GM12878 (cell line): ENCODE results near the gene RARA.

ENCODE experiments used
- CBX5 ChIP-seq: sonication (generic); IDR thresholded peaks from 2 replicates; pipeline ENCODE4 v1.6.1; 2016; ENCODE audit warnings: low read depth, moderate library complexity, mild to moderate bottlenecking, inconsistent platforms
- CHD1 ChIP-seq: IDR thresholded peaks from 2 replicates; pipeline ENCODE4 v1.6.1; 2012; ENCODE audit warnings: low read depth, low read length, improper control_type of control experiment
- EP300 ChIP-seq, 2 experiments: fragments of 150-350 bp in 1 of 2; IDR thresholded peaks; 2 replicates each; pipeline ENCODE4 v1.6.1; 2011 to 2012; ENCODE audit warnings: low read depth in 2 of 2, low read length in 2 of 2, borderline replicate concordance in 1 of 2, improper control_type of control experiment in 1 of 2, inconsistent platforms in 1 of 2; ENCODE audit not compliant: control insufficient read depth in 1 of 2
- EZH2 ChIP-seq: IDR thresholded peaks from 2 replicates; pipeline ENCODE4 v1.6.1; 2012; ENCODE audit warnings: low read depth, mild to moderate bottlenecking, control low read depth, inconsistent platforms, low read length, borderline replicate concordance; ENCODE audit not compliant: control insufficient read depth
- HDAC6 ChIP-seq: fragments of 200-600 bp; sonication (generic); IDR thresholded peaks from one replicate; pipeline ENCODE4 v1.8.0; 2017; ENCODE audit warnings: antibody characterized with exemption; ENCODE audit not compliant: unreplicated experiment
- POLR2A ChIP-seq: IDR thresholded peaks from 2 replicates; pipeline ENCODE4 v1.6.1; 2011; ENCODE audit warnings: low read depth, mild to moderate bottlenecking, low read length
- SPI1 ChIP-seq: IDR thresholded peaks from 2 replicates; pipeline ENCODE4 v1.6.1; 2011; ENCODE audit warnings: low read depth, mild to moderate bottlenecking, low read length, moderate library complexity, borderline replicate concordance; ENCODE audit not compliant: insufficient read depth
- YY1 ChIP-seq: IDR thresholded peaks from 2 replicates; pipeline ENCODE4 v1.6.1; 2011; ENCODE audit warnings: low read depth, mild to moderate bottlenecking, low read length
- TF ChIP-seq, protein P1 (sequence below), 3 experiments: IDR thresholded peaks in 2 of 3; conservative IDR thresholded peaks in 1 of 3; 2 replicates each; pipeline ENCODE4 v1.5.1; 2011; ENCODE audit warnings: low read depth in 3 of 3, low read length in 3 of 3, mild to moderate bottlenecking in 3 of 3, control low read depth in 2 of 3, moderate library complexity in 2 of 3, inconsistent platforms in 1 of 3, mixed read lengths in 1 of 3; ENCODE audit not compliant: control insufficient read depth in 2 of 3, insufficient read depth in 1 of 3; ENCODE audit errors: extremely low read depth in 1 of 3
- TF ChIP-seq, protein P2 (sequence below): IDR thresholded peaks from 2 replicates; pipeline ENCODE4 v1.6.1; 2012; ENCODE audit warnings: low read depth, low read length, improper control_type of control experiment

DNA sequence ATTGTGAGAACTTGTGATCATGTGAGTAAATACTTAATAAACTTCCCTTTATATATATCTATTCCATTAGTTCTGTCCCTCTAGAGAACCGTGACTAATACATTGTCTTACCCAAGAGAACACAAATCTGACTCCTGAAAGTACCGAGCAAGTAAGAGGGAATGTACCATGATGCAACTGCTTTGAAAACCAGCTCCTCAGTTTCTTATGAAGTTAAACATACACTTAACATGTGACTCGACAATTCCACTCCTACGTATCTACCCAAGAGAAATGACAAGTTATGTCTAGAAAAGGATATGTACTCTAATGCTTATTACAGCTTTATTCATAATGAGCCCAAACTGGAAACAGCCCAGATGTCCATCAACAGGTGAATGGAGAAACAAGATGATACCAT, 64.3 kb downstream of the RARA start:
- TF ChIP-seq YY1 (no peak), SPI1 (no peak), POLR2A (no peak), CBX5 (no peak), CHD1 (no peak), EZH2 (no peak), HDAC6 (no peak), EP300 (IDR thresholded peaks at IDR 0.05; ENCODE audit: borderline replicate concordance in 1 of 2, control insufficient read depth in 1 of 2, low read depth in 2 of 2, low read length in 2 of 2) (no peak)
- TF ChIP-seq, protein P1, sequence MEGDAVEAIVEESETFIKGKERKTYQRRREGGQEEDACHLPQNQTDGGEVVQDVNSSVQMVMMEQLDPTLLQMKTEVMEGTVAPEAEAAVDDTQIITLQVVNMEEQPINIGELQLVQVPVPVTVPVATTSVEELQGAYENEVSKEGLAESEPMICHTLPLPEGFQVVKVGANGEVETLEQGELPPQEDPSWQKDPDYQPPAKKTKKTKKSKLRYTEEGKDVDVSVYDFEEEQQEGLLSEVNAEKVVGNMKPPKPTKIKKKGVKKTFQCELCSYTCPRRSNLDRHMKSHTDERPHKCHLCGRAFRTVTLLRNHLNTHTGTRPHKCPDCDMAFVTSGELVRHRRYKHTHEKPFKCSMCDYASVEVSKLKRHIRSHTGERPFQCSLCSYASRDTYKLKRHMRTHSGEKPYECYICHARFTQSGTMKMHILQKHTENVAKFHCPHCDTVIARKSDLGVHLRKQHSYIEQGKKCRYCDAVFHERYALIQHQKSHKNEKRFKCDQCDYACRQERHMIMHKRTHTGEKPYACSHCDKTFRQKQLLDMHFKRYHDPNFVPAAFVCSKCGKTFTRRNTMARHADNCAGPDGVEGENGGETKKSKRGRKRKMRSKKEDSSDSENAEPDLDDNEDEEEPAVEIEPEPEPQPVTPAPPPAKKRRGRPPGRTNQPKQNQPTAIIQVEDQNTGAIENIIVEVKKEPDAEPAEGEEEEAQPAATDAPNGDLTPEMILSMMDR (IDR thresholded peaks at IDR 0.05 in 2 of 3, conservative IDR thresholded peaks at IDR 0.05 in 1 of 3; ENCODE audit: control insufficient read depth in 2 of 3, extremely low read depth in 1 of 3, insufficient read depth in 1 of 3, low read depth in 3 of 3, low read length in 3 of 3), result no peak
- TF ChIP-seq, protein P2, sequence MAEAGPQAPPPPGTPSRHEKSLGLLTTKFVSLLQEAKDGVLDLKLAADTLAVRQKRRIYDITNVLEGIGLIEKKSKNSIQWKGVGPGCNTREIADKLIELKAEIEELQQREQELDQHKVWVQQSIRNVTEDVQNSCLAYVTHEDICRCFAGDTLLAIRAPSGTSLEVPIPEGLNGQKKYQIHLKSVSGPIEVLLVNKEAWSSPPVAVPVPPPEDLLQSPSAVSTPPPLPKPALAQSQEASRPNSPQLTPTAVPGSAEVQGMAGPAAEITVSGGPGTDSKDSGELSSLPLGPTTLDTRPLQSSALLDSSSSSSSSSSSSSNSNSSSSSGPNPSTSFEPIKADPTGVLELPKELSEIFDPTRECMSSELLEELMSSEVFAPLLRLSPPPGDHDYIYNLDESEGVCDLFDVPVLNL, result no peak
